ENCODE results near the gene CDK19.

- TF ChIP-seq ZFP30 (CRISPR knock-in tag; IDR thresholded peaks at IDR 0.05): no peak
- no peak for TF ChIP-seq ZNF8 (CRISPR knock-in tag; IDR thresholded peaks at IDR 0.05)
- no peak for TF ChIP-seq SNAI2 (CRISPR knock-in tag; IDR thresholded peaks at IDR 0.05)
- TF ChIP-seq CSDC2 (CRISPR knock-in tag; IDR thresholded peaks at IDR 0.05): no peak
- no peak for TF ChIP-seq ZNF70 (CRISPR knock-in tag; IDR thresholded peaks at IDR 0.05)
- no peak for TF ChIP-seq ZFP3 (CRISPR knock-in tag; IDR thresholded peaks at IDR 0.05)
- TF ChIP-seq, protein P1, sequence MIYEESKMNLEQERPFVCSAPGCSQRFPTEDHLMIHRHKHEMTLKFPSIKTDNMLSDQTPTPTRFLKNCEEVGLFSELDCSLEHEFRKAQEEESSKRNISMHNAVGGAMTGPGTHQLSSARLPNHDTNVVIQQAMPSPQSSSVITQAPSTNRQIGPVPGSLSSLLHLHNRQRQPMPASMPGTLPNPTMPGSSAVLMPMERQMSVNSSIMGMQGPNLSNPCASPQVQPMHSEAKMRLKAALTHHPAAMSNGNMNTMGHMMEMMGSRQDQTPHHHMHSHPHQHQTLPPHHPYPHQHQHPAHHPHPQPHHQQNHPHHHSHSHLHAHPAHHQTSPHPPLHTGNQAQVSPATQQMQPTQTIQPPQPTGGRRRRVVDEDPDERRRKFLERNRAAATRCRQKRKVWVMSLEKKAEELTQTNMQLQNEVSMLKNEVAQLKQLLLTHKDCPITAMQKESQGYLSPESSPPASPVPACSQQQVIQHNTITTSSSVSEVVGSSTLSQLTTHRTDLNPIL (CRISPR knock-in tag; IDR thresholded peaks at IDR 0.05; ENCODE audit: low read depth): no peak
- no peak for TF ChIP-seq TSHZ2 (CRISPR knock-in tag; IDR thresholded peaks at IDR 0.05)
Measured at GRCh38 chr6:110562316-110562915, 252.9 kb downstream of the CDK19 start.
